GM12872 (cell line): ENCODE data around the gene SLC2A4.

Experiments
- TF ChIP-seq, protein P1 (sequence below): IDR thresholded peaks from 3 replicates; pipeline ENCODE4 v1.5.1; 2011; ENCODE audit warnings: low read depth, mild to moderate bottlenecking, low read length, moderate library complexity; ENCODE audit not compliant: insufficient read depth

Gene SLC2A4

DNA sequence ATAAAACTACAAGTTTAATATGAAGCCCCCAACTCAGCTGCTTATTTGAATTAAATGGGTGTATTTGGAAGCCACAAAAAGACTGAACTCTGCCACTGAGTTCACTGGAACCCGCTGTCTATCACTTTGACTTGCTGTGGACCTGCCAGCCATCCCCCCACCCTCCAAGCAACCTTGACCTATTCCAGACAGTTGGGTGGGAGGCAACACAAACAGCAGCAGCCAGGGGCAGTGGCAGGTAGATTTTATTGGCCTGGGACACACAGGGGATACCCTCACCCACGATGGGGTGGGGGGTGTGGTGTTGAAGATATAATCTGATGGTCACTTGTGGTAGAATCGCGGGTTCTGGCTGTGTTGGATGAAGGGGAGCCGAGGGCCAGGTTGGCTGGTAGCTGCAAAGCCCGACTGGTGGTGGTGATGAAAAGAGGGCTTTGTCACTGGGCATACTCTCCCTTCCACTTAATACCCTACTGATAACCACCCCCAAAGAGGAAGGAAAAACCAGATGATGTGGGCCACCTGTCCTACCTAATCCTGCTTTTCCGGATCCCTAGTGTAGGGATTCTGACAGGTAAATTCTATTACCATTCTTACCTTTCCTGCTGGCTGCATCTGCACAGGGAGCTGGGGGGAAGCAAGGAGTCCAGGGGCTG is 31.0 kb downstream of the SLC2A4 start:
- TF ChIP-seq, protein P1, sequence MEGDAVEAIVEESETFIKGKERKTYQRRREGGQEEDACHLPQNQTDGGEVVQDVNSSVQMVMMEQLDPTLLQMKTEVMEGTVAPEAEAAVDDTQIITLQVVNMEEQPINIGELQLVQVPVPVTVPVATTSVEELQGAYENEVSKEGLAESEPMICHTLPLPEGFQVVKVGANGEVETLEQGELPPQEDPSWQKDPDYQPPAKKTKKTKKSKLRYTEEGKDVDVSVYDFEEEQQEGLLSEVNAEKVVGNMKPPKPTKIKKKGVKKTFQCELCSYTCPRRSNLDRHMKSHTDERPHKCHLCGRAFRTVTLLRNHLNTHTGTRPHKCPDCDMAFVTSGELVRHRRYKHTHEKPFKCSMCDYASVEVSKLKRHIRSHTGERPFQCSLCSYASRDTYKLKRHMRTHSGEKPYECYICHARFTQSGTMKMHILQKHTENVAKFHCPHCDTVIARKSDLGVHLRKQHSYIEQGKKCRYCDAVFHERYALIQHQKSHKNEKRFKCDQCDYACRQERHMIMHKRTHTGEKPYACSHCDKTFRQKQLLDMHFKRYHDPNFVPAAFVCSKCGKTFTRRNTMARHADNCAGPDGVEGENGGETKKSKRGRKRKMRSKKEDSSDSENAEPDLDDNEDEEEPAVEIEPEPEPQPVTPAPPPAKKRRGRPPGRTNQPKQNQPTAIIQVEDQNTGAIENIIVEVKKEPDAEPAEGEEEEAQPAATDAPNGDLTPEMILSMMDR, result no peak

DNA sequence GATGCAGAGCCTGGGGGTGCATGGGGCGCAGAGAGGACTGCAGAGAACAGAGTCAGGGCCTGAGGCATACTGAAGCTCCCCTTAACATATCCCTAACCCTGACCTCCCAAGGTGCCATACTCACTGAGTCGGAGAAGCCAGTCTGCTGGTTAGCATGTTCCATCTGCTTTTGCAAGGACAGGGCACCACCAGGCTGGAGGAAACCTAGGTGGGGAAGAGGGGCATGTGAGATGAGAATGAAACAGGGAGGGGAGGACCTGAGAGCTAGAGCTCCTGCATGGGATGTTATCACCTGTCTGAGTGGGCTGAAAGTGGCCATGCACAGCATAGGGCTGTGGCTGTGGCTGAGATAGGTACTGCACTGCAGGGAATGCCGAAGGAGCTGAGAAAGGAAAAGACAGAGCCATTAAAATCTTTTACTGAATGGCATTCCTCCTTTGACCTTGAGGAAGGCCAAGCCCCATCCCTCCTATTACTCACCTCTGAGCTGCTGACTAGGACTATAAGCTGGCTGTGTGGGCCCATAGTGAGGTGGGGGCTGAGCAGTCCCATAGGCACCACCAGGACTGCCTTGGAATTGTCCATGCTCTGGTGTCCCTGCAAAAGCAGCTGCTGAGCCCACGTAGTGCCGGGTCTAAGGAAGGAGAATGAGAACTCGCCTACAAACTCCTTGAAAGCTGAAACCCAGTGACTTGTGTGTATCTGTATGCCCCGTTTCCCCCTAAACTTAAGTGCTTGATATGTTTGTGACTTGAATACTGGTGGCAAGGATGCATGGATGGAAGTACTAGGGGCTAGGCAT is 31.8 kb downstream of the SLC2A4 start:
- TF ChIP-seq, protein P1, result peak; percentile 35; the same call in 2 of the 3 replicates

- TF ChIP-seq, protein P1, result no peak
Measured at GRCh38 chr17:7313890-7314718, 32.6 kb downstream of the SLC2A4 start.

DNA sequence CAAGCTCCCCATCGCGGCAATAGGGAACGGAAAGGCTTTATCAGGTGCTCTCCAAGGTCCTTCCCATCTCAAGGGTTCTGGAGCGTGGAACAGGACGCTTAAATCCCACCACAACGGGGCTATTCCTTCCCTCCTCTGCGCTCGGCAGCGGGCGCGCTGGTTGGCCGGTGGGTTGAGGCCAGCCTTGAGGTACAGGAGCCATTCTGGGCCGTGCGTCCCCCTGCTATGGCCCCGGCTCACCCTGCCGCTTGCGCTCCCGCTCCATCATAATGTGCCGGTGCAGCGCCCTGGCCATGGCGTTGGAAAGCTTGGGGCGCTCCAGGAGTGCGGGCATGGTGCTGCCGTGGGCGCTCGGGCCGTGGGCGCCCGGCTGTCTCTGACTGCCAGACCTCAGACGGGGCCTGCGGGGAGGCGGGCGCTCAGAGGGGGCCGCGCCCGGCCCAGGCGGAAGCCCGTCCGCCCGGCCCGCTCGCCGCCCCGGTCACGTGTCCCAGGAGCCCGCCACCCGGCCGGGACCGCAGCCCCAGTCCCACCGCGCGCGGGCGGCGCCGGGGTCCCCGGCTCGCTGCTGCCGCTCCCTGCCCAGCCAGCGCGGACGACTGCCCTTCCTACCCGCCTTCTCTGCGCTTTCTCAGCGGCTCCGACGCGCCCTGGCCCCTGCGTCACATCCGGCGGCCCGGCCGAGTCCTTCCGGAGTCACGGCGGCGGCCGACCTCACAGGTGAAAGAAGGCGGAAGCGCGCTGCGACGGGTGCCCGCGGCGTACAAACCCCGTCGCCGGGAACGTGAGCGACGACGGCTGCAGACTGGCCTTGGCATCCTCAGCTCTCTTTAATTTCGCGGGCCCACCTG is 33.4 kb downstream of the SLC2A4 start, which contains the start of gene GPS2:
Gene GPS2 (minus strand): TSS at position 642 of the 851 bp plus-strand sequence. CDS start 308 bp downstream, at position 334.
- TF ChIP-seq, protein P1, result no peak

DNA sequence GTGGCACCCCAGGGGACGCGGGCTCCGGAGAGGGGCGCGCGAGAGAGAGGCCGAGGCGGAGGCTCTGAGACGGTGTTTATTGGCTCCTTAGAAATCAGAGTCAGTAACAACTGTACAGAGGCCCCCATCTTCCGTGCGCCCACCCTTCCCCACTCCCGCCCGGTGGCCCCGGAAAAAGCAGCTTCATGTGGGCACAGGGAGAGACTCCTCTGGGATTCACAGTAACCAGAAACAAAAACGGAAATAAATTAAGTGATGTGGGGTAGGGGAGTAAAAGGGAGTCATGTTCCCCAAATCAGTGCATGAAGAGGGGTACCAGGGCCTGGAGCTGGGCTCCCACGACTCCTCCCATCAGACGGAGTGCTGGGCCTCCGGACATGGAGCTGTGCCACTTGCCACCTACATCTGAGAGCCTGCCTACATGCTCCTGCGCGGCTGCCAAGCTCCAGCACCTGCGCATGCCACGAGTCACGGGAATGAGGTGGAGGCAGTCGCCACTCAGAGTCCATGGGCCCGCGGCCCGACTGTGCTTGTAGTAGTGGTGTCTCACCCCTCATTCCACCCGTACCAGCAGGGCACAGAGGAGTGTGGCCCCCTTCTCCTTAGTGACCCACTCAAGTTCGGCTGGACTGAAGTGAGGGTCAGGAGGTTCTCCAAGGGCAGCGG is 34.2 kb downstream of the SLC2A4 start:
- TF ChIP-seq, protein P1, result no peak

DNA sequence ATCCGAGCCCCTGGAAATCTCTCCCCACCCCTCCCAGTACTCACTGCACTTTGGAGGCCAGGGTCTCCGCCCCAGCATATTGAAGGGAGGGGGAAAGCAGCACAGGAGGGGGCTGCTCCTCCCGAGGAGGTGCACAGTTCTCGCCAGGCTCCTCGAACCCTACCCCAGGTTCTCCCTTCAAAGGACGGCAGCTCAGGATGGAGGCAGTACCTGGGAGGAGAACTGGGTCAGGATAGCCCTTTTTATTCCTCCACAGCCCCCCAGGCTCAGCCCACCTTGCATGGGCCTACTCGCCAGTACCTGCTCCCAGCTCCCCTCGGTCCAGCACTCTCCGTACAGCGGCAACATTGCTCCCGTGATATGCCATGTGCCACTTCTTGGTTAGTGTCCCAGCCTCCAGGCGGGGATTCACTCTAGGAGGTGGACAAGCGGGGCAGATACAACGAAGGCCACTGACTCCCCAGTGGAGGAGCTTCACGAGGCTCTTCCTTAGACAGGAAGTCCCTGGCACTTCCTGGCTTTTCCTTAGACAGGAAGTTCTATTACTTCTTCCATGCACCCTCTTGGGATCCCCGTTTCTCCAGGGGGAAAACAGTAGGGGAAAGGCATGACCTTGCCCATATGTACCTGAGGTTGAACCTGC is 35.8 kb downstream of the SLC2A4 start:
- TF ChIP-seq, protein P1, result no peak
